Mucosa of stomach (tissue), 1 donor: Measurements from ENCODE around the gene RDH12.
"Not testable (repeated sequence)": the region's sequence is repeated elsewhere in the genome, so short reads cannot be mapped to it uniquely, and the experiment has no call there.

Source experiments
- H3K27me3 ChIP-seq: one replicate; pipeline ENCODE4 v1.7.0; 2013; ENCODE audit warnings: mild to moderate bottlenecking, low read length; ENCODE audit not compliant: control insufficient read depth, insufficient read depth
- H3K36me3 ChIP-seq: one replicate; pipeline ENCODE4 v1.7.0; 2013; ENCODE audit warnings: low read length; ENCODE audit not compliant: control insufficient read depth, insufficient read depth
- H3K4me1 ChIP-seq: one replicate; pipeline ENCODE4 v1.7.0; 2013; ENCODE audit warnings: mild to moderate bottlenecking, low read length; ENCODE audit not compliant: control insufficient read depth, insufficient read depth
- H3K4me3 ChIP-seq: one replicate; pipeline ENCODE4 v1.7.0; 2013; ENCODE audit warnings: low read length
- H3K9ac ChIP-seq: one replicate; pipeline ENCODE4 v1.7.0; 2013; ENCODE audit warnings: mild to moderate bottlenecking, low read length, moderate library complexity
- H3K9me3 ChIP-seq: one replicate; pipeline ENCODE4 v1.7.0; 2013; ENCODE audit warnings: mild to moderate bottlenecking, low read length, moderate library complexity; ENCODE audit not compliant: control insufficient read depth
- donor health status: Pancreatic carcinoma.

Gene RDH12

DNA sequence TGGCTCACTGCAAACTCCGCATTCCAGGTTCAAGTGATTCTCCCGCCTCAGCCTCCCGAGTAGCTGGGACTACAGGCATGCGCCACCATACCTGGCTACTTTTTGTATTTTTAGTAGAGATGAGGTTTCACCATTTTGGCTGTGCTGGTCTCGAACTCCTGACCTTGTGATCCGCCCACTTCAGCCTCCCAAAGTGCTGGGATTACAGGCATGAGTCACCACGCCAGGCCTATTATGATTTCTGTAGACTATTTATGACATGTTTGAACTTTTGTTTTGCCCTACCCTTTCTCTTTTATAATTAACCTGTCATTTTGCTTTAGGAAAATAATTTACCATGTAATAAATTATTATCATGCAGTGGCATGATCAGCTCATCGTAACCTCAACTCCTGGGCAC, at the start of gene RDH12:
Gene RDH12, plus strand, starts transcription at position 395 of the 400 bp plus-strand sequence. CDS start 20,757 bp downstream, outside the sequence.
- not testable (repeated sequence) for H3K27me3 ChIP-seq, H3K9me3 ChIP-seq, H3K9ac ChIP-seq, H3K4me3 ChIP-seq, H3K36me3 ChIP-seq
- peaks cover 11% of the 10 kb centered on the region for H3K4me1 ChIP-seq

GRCh38 chr14:67652189-67652588, 49.5 kb upstream of the RDH12 start:
- Histone ChIP-seq H3K4me3 (no peak overlapping the region), H3K9ac (no peak overlapping the region), H3K9me3 (no peaks in the 10 kb centered on the region), H3K36me3 (no peaks in the 10 kb centered on the region), H3K4me1 (no peaks in the 10 kb centered on the region), H3K27me3 (no peaks in the 10 kb centered on the region)

- Histone ChIP-seq H3K36me3 (peaks cover 5% of the 10 kb centered on the region), H3K4me1 (no peaks in the 10 kb centered on the region), H3K27me3 (no peaks in the 10 kb centered on the region), H3K9ac (no peak overlapping the region), H3K9me3 (no peaks in the 10 kb centered on the region), H3K4me3 (no peak overlapping the region)
These were observed 47.9 kb upstream of the RDH12 start for GRCh38 chr14:67653651-67654280.

GRCh38 chr14:67663633-67664032, 38.1 kb upstream of the RDH12 start:
- Histone ChIP-seq H3K4me1 (no peaks in the 10 kb centered on the region), H3K36me3 (no peaks in the 10 kb centered on the region), H3K9ac (no peak overlapping the region), H3K4me3 (no peak overlapping the region), H3K27me3 (no peaks in the 10 kb centered on the region), H3K9me3 (no peaks in the 10 kb centered on the region)

DNA sequence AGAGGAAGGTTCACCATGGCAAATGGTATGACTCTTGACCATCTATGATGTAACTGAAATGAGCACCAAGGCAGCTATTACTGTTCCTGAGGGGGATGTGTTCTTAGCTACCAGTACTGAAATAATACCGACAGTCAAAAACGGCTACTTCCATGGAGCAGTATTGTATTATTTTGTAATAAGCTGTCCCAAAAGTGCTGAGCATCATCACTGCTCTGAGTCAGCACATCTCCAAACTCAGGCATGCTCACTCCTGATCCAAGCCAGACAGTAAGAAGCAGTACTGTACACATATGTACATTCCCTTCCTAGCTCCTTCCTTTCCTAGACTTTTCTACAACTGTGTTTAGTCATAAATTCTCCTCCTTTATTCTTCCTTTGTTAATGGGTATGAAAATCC, 35.8 kb upstream of the RDH12 start:
- H3K27me3 ChIP-seq: no peaks in the 10 kb centered on the region
- H3K9me3 ChIP-seq: no peaks in the 10 kb centered on the region
- no peak overlapping the region for H3K4me3 ChIP-seq
- no peak overlapping the region for H3K9ac ChIP-seq
- no peaks in the 10 kb centered on the region for H3K36me3 ChIP-seq
- H3K4me1 ChIP-seq: no peaks in the 10 kb centered on the region

DNA sequence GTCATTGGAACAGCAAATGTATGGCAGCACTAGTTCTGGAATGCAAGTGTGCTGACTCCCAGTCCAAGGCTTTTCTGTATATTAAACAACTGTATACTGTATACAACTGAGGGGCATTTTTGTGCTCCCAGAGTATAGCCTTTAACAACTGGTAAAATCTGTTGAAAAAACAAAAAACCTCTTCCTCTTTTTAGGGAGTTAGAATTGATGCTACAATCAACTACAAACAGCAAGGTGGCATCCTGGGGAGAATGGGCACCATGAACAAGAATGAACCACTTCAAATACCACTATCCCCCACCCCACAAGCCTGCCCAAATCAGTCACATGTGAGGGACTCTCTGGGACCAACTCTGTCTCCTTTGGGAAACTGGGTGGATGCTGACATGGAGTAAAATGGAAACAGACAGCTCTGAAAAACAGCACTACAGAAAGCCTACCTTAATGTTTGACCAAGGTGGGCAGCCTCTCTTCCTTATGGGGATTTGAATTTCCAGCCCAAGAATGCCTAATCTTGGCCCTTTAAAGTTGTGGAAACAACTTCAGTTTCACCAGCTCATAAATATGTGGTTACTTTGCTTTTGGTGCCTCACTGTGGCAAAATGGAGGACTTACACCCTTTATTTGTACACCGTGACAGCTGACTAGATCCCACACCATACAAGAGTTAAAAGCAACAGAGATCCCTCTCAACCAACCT, 34.8 kb upstream of the RDH12 start:
- no peaks in the 10 kb centered on the region for H3K36me3 ChIP-seq
- no peak overlapping the region for H3K9ac ChIP-seq

DNA sequence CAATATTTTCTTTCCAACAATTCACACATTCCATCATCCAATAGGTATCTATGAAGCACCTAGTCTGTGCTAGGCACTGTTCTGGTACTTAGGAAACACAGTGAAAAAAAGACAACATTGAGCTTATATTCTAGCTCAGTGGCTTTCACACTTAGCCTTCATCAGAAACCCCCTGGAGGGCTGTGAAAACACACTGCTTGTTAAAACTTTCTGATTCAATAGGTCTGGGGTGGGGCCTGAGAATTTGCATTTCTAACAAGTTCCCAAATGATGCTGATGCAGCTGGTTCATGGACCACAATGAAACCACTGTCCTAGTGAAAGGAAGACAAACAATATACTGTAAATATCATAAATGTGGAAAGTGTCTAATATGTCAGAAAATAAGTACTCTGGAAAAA, 33.1 kb upstream of the RDH12 start:
- no peak overlapping the region for H3K9ac ChIP-seq
- H3K4me1 ChIP-seq: peaks cover 3% of the 10 kb centered on the region
- no peak overlapping the region for H3K4me3 ChIP-seq
- no peaks in the 10 kb centered on the region for H3K27me3 ChIP-seq
- no peaks in the 10 kb centered on the region for H3K9me3 ChIP-seq
- no peaks in the 10 kb centered on the region for H3K36me3 ChIP-seq

More for the DNA sequence above, 34.8 kb upstream of the RDH12 start:
- Histone ChIP-seq H3K4me3 (no peak overlapping the region), H3K27me3 (no peaks in the 10 kb centered on the region), H3K9me3 (no peaks in the 10 kb centered on the region), H3K4me1 (no peaks in the 10 kb centered on the region)

- Histone ChIP-seq H3K27me3 (no peaks in the 10 kb centered on the region), H3K36me3 (peaks cover 7% of the 10 kb centered on the region), H3K4me3 (peak overlapping the region; percentile 88), H3K9ac (peak overlapping the region; percentile 89), H3K4me1 (peaks cover 10% of the 10 kb centered on the region), H3K9me3 (no peaks in the 10 kb centered on the region)
These were observed 28.2 kb upstream of the RDH12 start for GRCh38 chr14:67673451-67673850.

DNA sequence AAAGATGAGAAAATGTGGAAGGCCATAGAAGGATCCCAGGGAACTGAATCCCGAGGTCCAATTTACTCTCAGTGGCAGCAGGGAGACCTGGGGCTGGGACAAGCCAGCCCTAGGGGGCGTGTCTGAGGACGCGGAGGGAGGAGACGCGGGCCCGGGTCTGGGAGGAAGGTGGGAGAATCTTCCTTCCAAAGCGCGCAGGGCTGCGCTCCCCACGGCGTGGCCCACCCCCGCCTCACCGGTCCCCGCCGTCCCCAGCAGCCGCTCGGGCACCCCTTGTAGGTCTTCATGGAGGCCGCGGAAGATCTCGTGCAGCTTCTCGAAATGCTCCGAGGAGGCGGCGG, 27.6 kb upstream of the RDH12 start:
- Histone ChIP-seq H3K36me3 (peaks cover 10% of the 10 kb centered on the region), H3K27me3 (no peaks in the 10 kb centered on the region), H3K4me1 (peaks cover 10% of the 10 kb centered on the region), H3K9me3 (no peaks in the 10 kb centered on the region), H3K9ac (peak overlapping the region; percentile 89), H3K4me3 (peak overlapping the region; percentile 88)

- H3K9me3 ChIP-seq: no peaks in the 10 kb centered on the region
- H3K9ac ChIP-seq: peak within 1 kb of the TSS; percentile 89
- peaks cover 10% of the 10 kb centered on the region for H3K4me1 ChIP-seq
- H3K4me3 ChIP-seq: peak within 1 kb of the TSS; percentile 88
- peaks cover 10% of the 10 kb centered on the region for H3K36me3 ChIP-seq
- no peaks in the 10 kb centered on the region for H3K27me3 ChIP-seq
These were observed 27.0 kb upstream of the RDH12 start, which contains the start of gene VTI1B for GRCh38 chr14:67674480-67675218. Gene VTI1B, minus strand, starts transcription at chr14:67674632. Its CDS starts 143 bp downstream, at chr14:67674489.

- no peaks in the 10 kb centered on the region for H3K9me3 ChIP-seq
- peaks cover 10% of the 10 kb centered on the region for H3K36me3 ChIP-seq
- H3K4me3 ChIP-seq: peak overlapping the region; percentile 88
- H3K9ac ChIP-seq: peak overlapping the region; percentile 89
- no peaks in the 10 kb centered on the region for H3K27me3 ChIP-seq
- H3K4me1 ChIP-seq: peaks cover 10% of the 10 kb centered on the region
These were observed 26.5 kb upstream of the RDH12 start for GRCh38 chr14:67675219-67675582.

DNA sequence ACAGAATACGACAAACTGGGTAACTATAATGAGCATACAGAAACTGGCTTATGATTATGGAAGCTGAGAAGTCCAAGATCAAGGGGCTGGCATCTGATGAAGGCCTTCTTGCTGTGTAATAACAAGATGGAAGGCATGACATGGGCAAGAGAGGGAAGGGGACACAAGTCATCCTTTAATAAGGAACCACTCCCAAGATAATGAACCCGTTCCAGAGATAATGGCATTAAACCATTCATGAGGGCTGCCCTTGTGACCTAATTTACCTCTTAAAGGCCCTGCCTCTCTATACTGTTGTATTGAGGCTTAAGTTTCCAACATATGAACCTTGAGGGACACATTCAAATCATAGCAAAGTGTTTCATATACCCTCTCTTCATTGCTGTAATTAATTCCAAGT, 22.7 kb upstream of the RDH12 start:
- Histone ChIP-seq H3K4me3 (no peak overlapping the region), H3K4me1 (peaks cover 9% of the 10 kb centered on the region), H3K9me3 (no peaks in the 10 kb centered on the region), H3K9ac (no peak overlapping the region), H3K36me3 (peaks cover 10% of the 10 kb centered on the region), H3K27me3 (no peaks in the 10 kb centered on the region)
